GM13976 (cell line): ENCODE measurements around the gene MYZAP.

Experiments
- DNase-seq: peaks from one replicate; pipeline ENCODE4 v3.0.0; 2012; ENCODE audit warnings: low spot score
- in situ Hi-C: fragments of 300-500 bp; cut with MboI; formaldehyde crosslinking; loops from one replicate; pipeline ENCODE4 v1.12.0; 2022; ENCODE audit warnings: low sequenced_read_pairs, mixed read lengths, inconsistent platforms; ENCODE audit not compliant: unreplicated experiment
- TF ChIP-seq, protein P1 (sequence below): IDR thresholded peaks from 2 replicates; pipeline ENCODE4 v1.5.1; 2012; ENCODE audit warnings: borderline replicate concordance, mild to moderate bottlenecking; ENCODE audit not compliant: insufficient read depth; ENCODE audit errors: extremely low read depth, missing control alignments, control extremely low read depth

Gene MYZAP

DNA sequence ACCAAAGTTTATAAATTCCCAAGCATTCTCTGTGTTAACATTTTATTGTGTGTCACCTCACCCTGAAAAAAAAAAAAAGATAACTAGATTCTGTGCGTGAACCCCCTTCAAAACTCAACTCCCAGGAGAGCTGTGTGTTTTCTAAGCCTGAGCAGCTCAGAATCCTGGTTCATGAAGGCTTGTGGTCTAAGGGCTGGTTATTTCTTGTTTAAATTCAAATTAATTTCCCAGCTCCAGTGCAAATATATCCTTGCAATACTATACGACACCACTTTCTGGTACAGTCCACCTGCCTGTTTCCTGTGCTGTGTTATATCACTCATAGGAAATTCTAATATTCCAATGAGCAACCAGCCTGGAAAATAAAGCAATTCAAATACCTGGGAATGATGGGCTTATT lies 23.4 kb upstream of the MYZAP start:
- in situ Hi-C loops = loop anchor here (25.0 kb wide), 1 partner anchor 294 kb away; no protein-coding TSS in a partner anchor
- TF ChIP-seq, protein P1, sequence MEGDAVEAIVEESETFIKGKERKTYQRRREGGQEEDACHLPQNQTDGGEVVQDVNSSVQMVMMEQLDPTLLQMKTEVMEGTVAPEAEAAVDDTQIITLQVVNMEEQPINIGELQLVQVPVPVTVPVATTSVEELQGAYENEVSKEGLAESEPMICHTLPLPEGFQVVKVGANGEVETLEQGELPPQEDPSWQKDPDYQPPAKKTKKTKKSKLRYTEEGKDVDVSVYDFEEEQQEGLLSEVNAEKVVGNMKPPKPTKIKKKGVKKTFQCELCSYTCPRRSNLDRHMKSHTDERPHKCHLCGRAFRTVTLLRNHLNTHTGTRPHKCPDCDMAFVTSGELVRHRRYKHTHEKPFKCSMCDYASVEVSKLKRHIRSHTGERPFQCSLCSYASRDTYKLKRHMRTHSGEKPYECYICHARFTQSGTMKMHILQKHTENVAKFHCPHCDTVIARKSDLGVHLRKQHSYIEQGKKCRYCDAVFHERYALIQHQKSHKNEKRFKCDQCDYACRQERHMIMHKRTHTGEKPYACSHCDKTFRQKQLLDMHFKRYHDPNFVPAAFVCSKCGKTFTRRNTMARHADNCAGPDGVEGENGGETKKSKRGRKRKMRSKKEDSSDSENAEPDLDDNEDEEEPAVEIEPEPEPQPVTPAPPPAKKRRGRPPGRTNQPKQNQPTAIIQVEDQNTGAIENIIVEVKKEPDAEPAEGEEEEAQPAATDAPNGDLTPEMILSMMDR = no peak
- DNase-seq = no peak

DNA sequence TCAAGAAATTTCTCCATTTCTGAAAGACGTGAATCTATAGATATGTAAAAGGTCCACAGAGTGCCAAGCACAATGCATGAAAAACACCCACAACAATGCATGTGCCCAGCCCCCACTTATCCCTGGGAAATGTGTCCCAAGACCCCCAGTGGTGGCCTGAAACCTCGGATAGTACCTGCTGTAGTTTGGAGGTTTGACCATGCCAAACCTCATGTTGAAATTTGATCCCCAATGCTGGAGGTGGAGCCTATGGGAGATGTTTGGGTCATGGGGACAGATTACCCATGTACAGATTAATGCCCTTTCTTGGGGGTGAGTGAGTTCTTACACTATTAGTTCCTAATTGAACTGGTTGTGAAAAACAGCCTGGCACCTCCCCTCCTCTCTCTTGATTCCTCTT lies 21.4 kb upstream of the MYZAP start:
- TF ChIP-seq, protein P1 = no peak
- in situ Hi-C loops = loop anchor here (25.0 kb wide), 1 partner anchor 292 kb away; no protein-coding TSS in a partner anchor
- DNase-seq = no peak

DNA sequence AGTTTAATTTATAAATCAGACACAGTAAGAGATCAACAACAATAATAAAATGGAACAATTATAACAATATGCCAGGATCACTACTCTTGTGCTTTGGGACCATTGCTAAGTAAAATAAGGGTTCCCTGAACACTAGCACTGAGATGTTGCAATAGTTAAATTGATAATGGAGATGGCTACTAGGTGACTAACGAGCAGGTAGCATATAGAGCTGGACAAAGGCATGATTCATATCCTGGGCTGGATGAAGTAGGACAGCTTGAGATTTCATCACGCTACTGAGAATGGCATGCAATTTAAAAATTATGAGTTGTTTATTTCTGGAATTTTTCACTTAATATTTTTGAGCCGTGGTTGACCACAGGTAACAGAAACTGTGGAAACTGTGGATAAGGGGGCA lies 20.7 kb upstream of the MYZAP start:
- no peak for DNase-seq
- in situ Hi-C loops = loop anchor here (25.0 kb wide), 1 partner anchor 291 kb away; no protein-coding TSS in a partner anchor
- TF ChIP-seq, protein P1 = no peak

DNA sequence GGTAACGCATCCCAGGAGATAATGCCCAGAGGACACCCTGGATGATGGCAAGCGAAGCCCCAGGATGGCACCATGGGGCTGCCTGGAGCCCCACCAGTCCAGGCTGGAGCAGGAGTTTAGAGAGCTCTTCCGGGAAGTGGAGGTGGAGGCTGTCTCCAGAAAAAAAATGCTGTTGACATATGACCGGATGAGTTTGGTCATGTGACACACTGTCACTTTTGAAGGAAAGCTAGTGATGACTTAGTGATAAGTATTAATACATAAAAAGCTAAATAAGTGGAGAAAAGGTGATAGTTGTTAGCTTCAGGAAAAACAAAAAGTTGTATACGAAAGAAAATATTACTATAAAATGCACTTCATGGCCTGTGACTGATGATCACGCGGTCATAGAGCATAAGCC lies 20.0 kb upstream of the MYZAP start:
- no peak for DNase-seq
- TF ChIP-seq, protein P1 = no peak
- in situ Hi-C loops = loop anchor here (25.0 kb wide), 1 partner anchor 291 kb away; no protein-coding TSS in a partner anchor

DNA sequence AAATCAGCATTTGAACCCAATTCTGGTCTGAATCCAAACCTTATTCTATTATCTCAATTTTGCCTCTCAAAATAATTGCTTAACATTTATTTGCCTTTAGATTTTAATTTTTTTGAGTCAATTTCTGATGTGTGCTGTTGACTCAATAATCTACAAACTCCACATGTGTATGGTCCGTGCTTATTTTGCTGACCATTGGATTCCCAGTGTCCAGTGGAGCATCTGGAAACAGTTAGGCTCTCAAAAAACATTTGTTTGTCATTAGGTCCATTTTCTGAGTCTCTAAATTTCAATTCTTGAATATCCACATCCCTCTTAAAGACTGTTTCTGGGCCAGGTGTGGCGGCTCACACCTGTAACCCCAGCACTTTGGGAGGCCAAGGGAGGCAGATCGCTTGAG lies 19.2 kb upstream of the MYZAP start:
- in situ Hi-C loops = loop anchor here (25.0 kb wide), 1 partner anchor 290 kb away; no protein-coding TSS in a partner anchor
- DNase-seq = no peak
- TF ChIP-seq, protein P1 = no peak

DNA sequence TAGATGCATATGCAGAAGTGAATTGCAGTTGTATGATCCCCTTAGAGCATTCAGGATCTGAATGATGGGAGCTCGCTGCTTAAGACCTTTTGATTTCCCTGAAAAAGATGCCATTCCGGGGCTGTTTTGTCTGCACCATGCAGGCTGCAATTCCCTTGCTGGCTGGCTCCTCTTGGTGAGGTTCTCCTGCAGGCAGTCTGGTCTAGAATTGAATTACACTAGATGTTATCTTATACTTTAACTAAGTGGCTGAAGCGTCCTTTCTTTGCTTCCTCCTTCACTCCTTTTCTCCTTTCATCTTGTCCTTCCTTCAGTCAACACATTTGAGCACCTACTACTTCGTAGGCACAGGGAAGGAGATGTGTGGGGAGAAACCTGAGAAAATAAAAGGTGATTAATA lies 18.6 kb upstream of the MYZAP start:
- TF ChIP-seq, protein P1 = no peak
- in situ Hi-C loops = loop anchor here (25.0 kb wide), 1 partner anchor 289 kb away; no protein-coding TSS in a partner anchor
- DNase-seq = no peak

DNA sequence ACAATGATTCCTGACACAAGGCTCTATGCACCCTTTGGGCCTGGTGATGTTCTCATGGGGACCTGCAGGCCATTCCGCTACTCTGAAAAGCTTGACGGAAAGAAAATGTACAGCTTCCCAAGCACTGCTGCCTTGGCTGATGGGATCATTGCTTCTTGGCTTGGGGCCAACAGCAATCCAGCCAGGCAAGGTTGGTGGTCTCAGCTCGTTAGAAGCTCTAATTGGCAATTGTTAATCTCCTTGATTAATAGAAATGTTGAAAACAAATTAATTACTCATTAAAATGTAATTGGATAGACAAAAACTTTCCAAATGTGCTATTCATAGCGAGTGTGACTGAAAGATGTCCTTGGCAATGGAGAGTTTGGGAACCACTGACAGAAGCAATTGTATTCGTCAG lies 16.3 kb upstream of the MYZAP start:
- TF ChIP-seq, protein P1 = no peak
- in situ Hi-C loops = no loop called here
- no peak for DNase-seq
